ENCODE measurements around the gene SLC7A14. TPM values are rescaled to one million over a fixed set of nuclear protein-coding genes. Genes with fewer than 3 reads are reported as not detected.

SLC7A14 gene
- total RNA-seq, 4 donors from 2014 or later = 0.44 TPM; not detected in 3

DNA sequence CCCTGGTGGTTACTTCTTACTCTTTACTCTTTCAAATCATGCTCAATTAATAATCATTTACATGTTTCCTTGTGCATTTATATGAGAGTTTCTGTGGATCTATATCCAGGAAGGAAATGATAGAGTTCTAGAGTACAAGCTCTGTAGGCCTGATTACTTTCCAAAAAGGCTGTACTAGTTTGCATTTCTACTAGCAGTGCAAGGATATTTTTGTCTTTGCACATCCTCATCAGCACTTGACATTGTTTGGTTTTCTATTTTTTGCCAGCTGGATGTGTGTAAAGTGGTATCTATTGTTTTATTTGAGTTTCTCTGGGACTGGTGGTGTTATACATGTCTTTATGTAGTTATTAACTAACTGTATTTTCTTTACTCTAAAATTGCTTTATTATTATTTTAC, 19.6 kb upstream of the SLC7A14 start:
- Histone ChIP-seq H3K4me1 (no peaks in the 10 kb centered on the region), H3K4me3 (no peak overlapping the region), H3K27ac (no peak overlapping the region), H3K9me3 (no peaks in the 10 kb centered on the region), H3K36me3 (no peaks in the 10 kb centered on the region), H3K27me3 (no peaks in the 10 kb centered on the region)
- DNase-seq (ENCODE audit: low spot score in 2 of 2) = no peak
- no peak for TF ChIP-seq POLR2A (IDR thresholded peaks at IDR 0.05)

DNA sequence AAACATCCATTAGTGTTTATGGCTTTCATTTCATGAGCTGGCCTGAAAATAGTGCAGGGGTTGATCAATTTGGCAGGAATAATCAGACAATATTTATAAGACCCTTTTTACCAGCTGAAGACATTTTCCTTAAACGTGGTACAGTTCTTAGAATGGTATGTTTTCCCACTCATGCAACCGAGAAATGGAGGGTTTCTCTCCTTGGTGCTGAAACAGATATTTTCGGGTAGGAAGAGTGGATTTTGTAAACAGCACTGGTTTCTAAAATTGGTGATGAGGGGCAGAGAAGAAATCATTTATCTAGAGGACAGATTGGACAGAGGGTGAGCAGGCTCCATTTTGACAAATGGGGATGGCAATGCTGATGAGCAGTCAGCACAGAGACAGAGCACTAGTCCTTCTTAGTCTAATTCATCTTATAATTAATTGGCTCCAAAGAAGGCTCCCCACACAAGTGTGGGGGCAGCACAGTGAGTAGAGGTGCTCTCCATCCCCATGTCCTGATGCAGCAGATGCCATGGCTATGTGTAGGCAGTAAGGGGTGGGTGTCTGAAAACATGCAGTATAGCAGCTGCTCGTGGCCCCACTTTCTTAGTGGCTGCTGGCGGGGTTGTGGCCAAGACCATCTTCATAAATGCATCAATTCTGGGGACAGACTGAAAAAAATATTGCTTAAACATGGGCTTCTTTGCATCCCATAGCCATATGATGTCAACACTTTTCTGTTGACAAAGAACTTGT, 18.1 kb upstream of the SLC7A14 start:
- Histone ChIP-seq H3K9me3 (no peaks in the 10 kb centered on the region), H3K36me3 (no peaks in the 10 kb centered on the region), H3K27ac (no peak overlapping the region), H3K4me1 (no peaks in the 10 kb centered on the region), H3K4me3 (no peak overlapping the region), H3K27me3 (no peaks in the 10 kb centered on the region)
- TF ChIP-seq, protein P1, sequence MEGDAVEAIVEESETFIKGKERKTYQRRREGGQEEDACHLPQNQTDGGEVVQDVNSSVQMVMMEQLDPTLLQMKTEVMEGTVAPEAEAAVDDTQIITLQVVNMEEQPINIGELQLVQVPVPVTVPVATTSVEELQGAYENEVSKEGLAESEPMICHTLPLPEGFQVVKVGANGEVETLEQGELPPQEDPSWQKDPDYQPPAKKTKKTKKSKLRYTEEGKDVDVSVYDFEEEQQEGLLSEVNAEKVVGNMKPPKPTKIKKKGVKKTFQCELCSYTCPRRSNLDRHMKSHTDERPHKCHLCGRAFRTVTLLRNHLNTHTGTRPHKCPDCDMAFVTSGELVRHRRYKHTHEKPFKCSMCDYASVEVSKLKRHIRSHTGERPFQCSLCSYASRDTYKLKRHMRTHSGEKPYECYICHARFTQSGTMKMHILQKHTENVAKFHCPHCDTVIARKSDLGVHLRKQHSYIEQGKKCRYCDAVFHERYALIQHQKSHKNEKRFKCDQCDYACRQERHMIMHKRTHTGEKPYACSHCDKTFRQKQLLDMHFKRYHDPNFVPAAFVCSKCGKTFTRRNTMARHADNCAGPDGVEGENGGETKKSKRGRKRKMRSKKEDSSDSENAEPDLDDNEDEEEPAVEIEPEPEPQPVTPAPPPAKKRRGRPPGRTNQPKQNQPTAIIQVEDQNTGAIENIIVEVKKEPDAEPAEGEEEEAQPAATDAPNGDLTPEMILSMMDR (IDR thresholded peaks at IDR 0.05) = no peak
- no peak for TF ChIP-seq EP300 (IDR thresholded peaks at IDR 0.05)
- TF ChIP-seq POLR2A (IDR thresholded peaks at IDR 0.05) = no peak
- DNase-seq (ENCODE audit: low spot score in 2 of 2) = no peak
- 39 to 40% methylated on average over 5 of the region's 5 CpGs for WGBS, 2 donors

DNA sequence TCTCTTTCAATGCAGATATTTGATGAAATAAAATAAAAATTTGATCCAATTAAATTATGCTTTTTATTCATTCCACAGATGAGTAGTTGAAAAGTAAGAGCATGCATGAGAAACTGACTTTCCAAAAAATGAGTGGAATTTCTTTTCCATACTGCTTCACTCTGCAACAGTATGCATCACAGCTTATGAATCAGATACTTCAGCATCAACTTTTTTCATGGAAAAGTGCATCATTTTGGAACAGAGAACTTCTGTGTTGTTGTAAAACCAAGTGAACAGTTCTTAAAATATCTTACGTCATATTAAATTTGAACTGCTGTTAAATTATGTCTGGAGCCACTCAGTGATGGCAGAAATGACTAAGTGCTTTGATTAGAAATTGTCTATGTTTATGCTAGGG, 16.7 kb upstream of the SLC7A14 start:
- 58 to 71% methylated on average over 1 of the region's 1 CpG for WGBS, 2 donors
- H3K9me3 ChIP-seq = no peaks in the 10 kb centered on the region

DNA sequence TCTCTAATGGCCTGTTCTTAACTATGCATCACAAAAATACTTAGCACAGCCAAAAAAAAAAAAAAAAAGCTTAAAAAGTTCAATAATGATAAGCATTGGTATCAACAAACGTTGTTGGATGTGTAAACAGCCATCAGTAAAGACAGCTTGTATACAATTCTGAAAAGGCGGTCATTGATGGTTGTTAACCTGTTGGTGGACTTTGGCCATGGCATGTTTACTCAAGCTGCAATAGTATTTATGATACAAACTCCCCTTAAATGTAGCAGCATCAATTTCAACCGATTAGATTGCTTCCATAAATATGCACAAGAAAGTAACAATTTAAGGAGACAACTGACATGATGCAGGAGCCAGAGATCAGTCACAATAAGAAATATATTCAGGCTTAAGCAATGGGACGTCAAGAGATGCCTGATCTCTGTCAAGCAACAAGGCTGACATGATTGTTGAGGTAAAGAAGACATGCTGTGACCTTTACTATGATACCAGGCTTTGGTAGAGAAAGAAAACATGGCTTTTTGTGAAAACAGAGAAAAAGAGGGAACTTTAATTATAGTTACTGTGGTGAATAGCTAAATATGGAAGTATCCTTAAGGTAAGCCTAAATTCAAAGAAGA, 14.2 kb upstream of the SLC7A14 start:
- Histone ChIP-seq H3K4me3 (no peak overlapping the region), H3K36me3 (no peaks in the 10 kb centered on the region), H3K27me3 (no peaks in the 10 kb centered on the region), H3K4me1 (no peaks in the 10 kb centered on the region), H3K9me3 (no peaks in the 10 kb centered on the region), H3K27ac (no peak overlapping the region)
- no peak for DNase-seq (ENCODE audit: low spot score in 2 of 2)
- TF ChIP-seq EP300 (IDR thresholded peaks at IDR 0.05) (no peak), POLR2A (IDR thresholded peaks at IDR 0.05) (no peak)
- TF ChIP-seq, protein P1 (IDR thresholded peaks at IDR 0.05) = no peak
- 50 to 55% methylated on average over 4 of the region's 4 CpGs for WGBS, 2 donors

More for the DNA sequence above, 16.7 kb upstream of the SLC7A14 start:
- Histone ChIP-seq H3K36me3 (no peaks in the 10 kb centered on the region), H3K27ac (no peak overlapping the region), H3K4me3 (no peak overlapping the region), H3K27me3 (no peaks in the 10 kb centered on the region), H3K4me1 (no peaks in the 10 kb centered on the region)
- TF ChIP-seq, protein P1 (IDR thresholded peaks at IDR 0.05) = no peak
- TF ChIP-seq POLR2A (IDR thresholded peaks at IDR 0.05) = no peak
- no peak for TF ChIP-seq EP300 (IDR thresholded peaks at IDR 0.05)
- no peak for DNase-seq (ENCODE audit: low spot score in 2 of 2)

DNA sequence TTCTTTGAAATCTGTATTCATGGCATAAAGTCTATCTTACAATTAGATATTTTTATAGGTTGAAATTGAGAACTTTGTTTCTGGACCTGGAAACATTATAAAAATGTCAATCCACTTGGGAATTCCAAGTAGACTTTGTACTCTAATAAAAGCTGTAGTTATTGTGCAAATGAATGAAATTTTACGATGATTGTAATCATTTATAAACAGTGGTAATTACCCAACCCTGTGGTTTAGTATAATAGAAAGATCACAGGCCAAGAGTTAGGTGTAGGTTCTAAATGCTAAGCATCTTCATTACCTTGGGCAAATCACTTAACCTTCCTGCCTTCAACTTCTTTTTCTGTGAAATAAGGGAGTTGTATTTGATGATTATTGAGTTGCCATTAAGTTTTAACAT, 13.2 kb upstream of the SLC7A14 start:
- no peak for DNase-seq (ENCODE audit: low spot score in 2 of 2)
- Histone ChIP-seq H3K27ac (no peak overlapping the region), H3K36me3 (no peaks in the 10 kb centered on the region), H3K4me1 (no peaks in the 10 kb centered on the region), H3K27me3 (no peaks in the 10 kb centered on the region), H3K4me3 (no peak overlapping the region), H3K9me3 (no peaks in the 10 kb centered on the region)
- 78 to 79% methylated on average over 1 of the region's 1 CpG for WGBS, 2 donors
- no peak for TF ChIP-seq EP300 (IDR thresholded peaks at IDR 0.05)
- TF ChIP-seq, protein P1 (IDR thresholded peaks at IDR 0.05) = no peak
- no peak for TF ChIP-seq POLR2A (IDR thresholded peaks at IDR 0.05)

Data from tibial nerve (tissue), 4 donors.